ENCODE results near the gene ABCB6.

The ABCB6 gene

GRCh38 chr2:219230059-219230540 lies 11.3 kb upstream of the ABCB6 start:
- Histone ChIP-seq H3K4me3 (ENCODE audit: low read depth in 1 of 2, low read length in 2 of 2) (peak overlapping the region; percentile 43 to 74), H3K27me3 (ENCODE audit: insufficient read depth, low read length, poor library complexity) (no peaks in the 10 kb centered on the region), H4K20me1 (ENCODE audit: insufficient read depth, low read length) (0 out of 2 replicates have a peak, but pooled peaks cover 5% of the 10 kb centered on the region), H3K27ac (ENCODE audit: low read length) (peak overlapping the region; percentile 71), H3K36me3 (ENCODE audit: insufficient read depth, low read length) (peaks cover 62% of the 10 kb centered on the region), H3K9ac (ENCODE audit: low read depth, low read length) (peak overlapping the region; percentile 73), H3K9me3 (ENCODE audit: insufficient read depth, low read length, severe bottlenecking) (no peaks in the 10 kb centered on the region), H3K4me2 (ENCODE audit: insufficient read depth, low read length) (peak overlapping the region; percentile 79), H2AFZ (ENCODE audit: low read depth, low read length) (peak overlapping the region; percentile 50), H3K79me2 (ENCODE audit: insufficient read depth, low read length) (peaks cover 51% of the 10 kb centered on the region), H3K4me1 (ENCODE audit: insufficient read depth, low read length) (peaks cover 39% of the 10 kb centered on the region)
- DNase-seq (peak; percentile 45), ATAC-seq (ENCODE audit: insufficient read depth, low read depth) (peak; percentile 26)
- TF ChIP-seq, protein P1, sequence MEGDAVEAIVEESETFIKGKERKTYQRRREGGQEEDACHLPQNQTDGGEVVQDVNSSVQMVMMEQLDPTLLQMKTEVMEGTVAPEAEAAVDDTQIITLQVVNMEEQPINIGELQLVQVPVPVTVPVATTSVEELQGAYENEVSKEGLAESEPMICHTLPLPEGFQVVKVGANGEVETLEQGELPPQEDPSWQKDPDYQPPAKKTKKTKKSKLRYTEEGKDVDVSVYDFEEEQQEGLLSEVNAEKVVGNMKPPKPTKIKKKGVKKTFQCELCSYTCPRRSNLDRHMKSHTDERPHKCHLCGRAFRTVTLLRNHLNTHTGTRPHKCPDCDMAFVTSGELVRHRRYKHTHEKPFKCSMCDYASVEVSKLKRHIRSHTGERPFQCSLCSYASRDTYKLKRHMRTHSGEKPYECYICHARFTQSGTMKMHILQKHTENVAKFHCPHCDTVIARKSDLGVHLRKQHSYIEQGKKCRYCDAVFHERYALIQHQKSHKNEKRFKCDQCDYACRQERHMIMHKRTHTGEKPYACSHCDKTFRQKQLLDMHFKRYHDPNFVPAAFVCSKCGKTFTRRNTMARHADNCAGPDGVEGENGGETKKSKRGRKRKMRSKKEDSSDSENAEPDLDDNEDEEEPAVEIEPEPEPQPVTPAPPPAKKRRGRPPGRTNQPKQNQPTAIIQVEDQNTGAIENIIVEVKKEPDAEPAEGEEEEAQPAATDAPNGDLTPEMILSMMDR (IDR thresholded peaks at IDR 0.05; ENCODE audit: borderline replicate concordance, extremely low read depth, low read length, poor library complexity, severe bottlenecking), result no peak
- TF ChIP-seq EZH2 (IDR thresholded peaks at IDR 0.05; ENCODE audit: borderline replicate concordance, low read depth, low read length, severe bottlenecking), result no peak

- Histone ChIP-seq H2AFZ (ENCODE audit: low read depth, low read length) (peak within 1 kb of the TSS; percentile 77), H3K36me3 (ENCODE audit: insufficient read depth, low read length) (peaks cover 62% of the 10 kb centered on the region), H3K4me2 (ENCODE audit: insufficient read depth, low read length) (peak within 1 kb of the TSS; percentile 86), H4K20me1 (ENCODE audit: insufficient read depth, low read length) (0 out of 2 replicates have a peak, but pooled peaks cover 5% of the 10 kb centered on the region), H3K27ac (ENCODE audit: low read length) (peak within 1 kb of the TSS; percentile 80), H3K9ac (ENCODE audit: low read depth, low read length) (peak within 1 kb of the TSS; percentile 73), H3K79me2 (ENCODE audit: insufficient read depth, low read length) (peaks cover 51% of the 10 kb centered on the region), H3K27me3 (ENCODE audit: insufficient read depth, low read length, poor library complexity) (no peaks in the 10 kb centered on the region), H3K4me1 (ENCODE audit: insufficient read depth, low read length) (peaks cover 39% of the 10 kb centered on the region), H3K4me3 (ENCODE audit: low read depth in 1 of 2, low read length in 2 of 2) (peak within 1 kb of the TSS; percentile 43 to 74), H3K9me3 (ENCODE audit: insufficient read depth, low read length, severe bottlenecking) (no peaks in the 10 kb centered on the region)
- ATAC-seq (ENCODE audit: insufficient read depth, low read depth), result peak; percentile 98
- TF ChIP-seq, protein P1 (IDR thresholded peaks at IDR 0.05; ENCODE audit: borderline replicate concordance, extremely low read depth, low read length, poor library complexity, severe bottlenecking), result no peak
- TF ChIP-seq EZH2 (IDR thresholded peaks at IDR 0.05; ENCODE audit: borderline replicate concordance, low read depth, low read length, severe bottlenecking), result no peak
- DNase-seq, result peak; percentile 99
These were observed 10.7 kb upstream of the ABCB6 start, which contains the start of the genes ANKZF1 and ATG9A for GRCh38 chr2:219229305-219230058. TSS of gene ANKZF1 (plus strand) at chr2:219229806. CDS start at chr2:219230258, 452 bp downstream. TSS of gene ATG9A (minus strand) at chr2:219229636. CDS start at chr2:219228024, 1,612 bp downstream.

GRCh38 chr2:219228911-219229304 lies 10.2 kb upstream of the ABCB6 start:
- H4K20me1 ChIP-seq (ENCODE audit: insufficient read depth, low read length), result 0 out of 2 replicates have a peak, but pooled peaks cover 5% of the 10 kb centered on the region
- H3K27ac ChIP-seq (ENCODE audit: low read length), result peak overlapping the region; percentile 80
- peaks cover 39% of the 10 kb centered on the region for H3K4me1 ChIP-seq (ENCODE audit: insufficient read depth, low read length)
- H3K4me3 ChIP-seq (ENCODE audit: low read depth in 1 of 2, low read length in 2 of 2), result peak overlapping the region; percentile 43 to 74; a peak in 3 of 4 replicates
- H3K9ac ChIP-seq (ENCODE audit: low read depth, low read length), result peak overlapping the region; percentile 73
- H3K79me2 ChIP-seq (ENCODE audit: insufficient read depth, low read length), result peaks cover 51% of the 10 kb centered on the region
- H3K36me3 ChIP-seq (ENCODE audit: insufficient read depth, low read length), result peaks cover 62% of the 10 kb centered on the region
- no peaks in the 10 kb centered on the region for H3K9me3 ChIP-seq (ENCODE audit: insufficient read depth, low read length, severe bottlenecking)
- no peak for TF ChIP-seq EZH2 (IDR thresholded peaks at IDR 0.05; ENCODE audit: borderline replicate concordance, low read depth, low read length, severe bottlenecking)
- TF ChIP-seq, protein P1 (IDR thresholded peaks at IDR 0.05; ENCODE audit: borderline replicate concordance, extremely low read depth, low read length, poor library complexity, severe bottlenecking), result no peak
- peak overlapping the region; percentile 86 for H3K4me2 ChIP-seq (ENCODE audit: insufficient read depth, low read length)
- no peaks in the 10 kb centered on the region for H3K27me3 ChIP-seq (ENCODE audit: insufficient read depth, low read length, poor library complexity)
- ATAC-seq (ENCODE audit: insufficient read depth, low read depth) (peak; percentile 5; the same call in 1 of the 3 replicates), DNase-seq (no peak)
- peak overlapping the region; percentile 77 for H2AFZ ChIP-seq (ENCODE audit: low read depth, low read length)

All from DND-41 (cell line).